ENCODE results near the gene SCUBE3. TPM values are rescaled to one million over a fixed set of nuclear protein-coding genes. Genes with fewer than 3 reads are reported as not detected.

The SCUBE3 gene
- total RNA-seq, 1 donor from 2014 or later: 1.2 TPM

- DNase-seq (ENCODE audit: low read depth): peak; percentile 1
These were observed 27.4 kb downstream of the SCUBE3 start for GRCh38 chr6:35240838-35241801.

GRCh38 chr6:35242486-35242885 is 28.7 kb downstream of the SCUBE3 start:
- no peak overlapping the region for H3K4me3 ChIP-seq (ENCODE audit: low read depth, low read length)
- DNase-seq (ENCODE audit: low read depth): no peak
- no peak for TF ChIP-seq CTCF (conservative IDR thresholded peaks at IDR 0.05; ENCODE audit: low read depth, low read length)

More at GRCh38 chr6:35240838-35241801, 27.4 kb downstream of the SCUBE3 start:
- H3K4me3 ChIP-seq (ENCODE audit: low read depth, low read length): no peak overlapping the region
- peak; percentile 99 for TF ChIP-seq CTCF (conservative IDR thresholded peaks at IDR 0.05; ENCODE audit: low read depth, low read length)

- no peak for DNase-seq (ENCODE audit: low read depth)
- H3K4me3 ChIP-seq (ENCODE audit: low read depth, low read length): no peak overlapping the region
- no peak for TF ChIP-seq CTCF (conservative IDR thresholded peaks at IDR 0.05; ENCODE audit: low read depth, low read length)
These were observed 29.1 kb downstream of the SCUBE3 start for GRCh38 chr6:35242906-35243305.

GRCh38 chr6:35243386-35243958 is 29.7 kb downstream of the SCUBE3 start:
- H3K4me3 ChIP-seq (ENCODE audit: low read depth, low read length): no peak overlapping the region
- TF ChIP-seq CTCF (conservative IDR thresholded peaks at IDR 0.05; ENCODE audit: low read depth, low read length): no peak
- no peak for DNase-seq (ENCODE audit: low read depth)

GRCh38 chr6:35244551-35244950 is 30.8 kb downstream of the SCUBE3 start:
- no peak overlapping the region for H3K4me3 ChIP-seq (ENCODE audit: low read depth, low read length)
- no peak for DNase-seq (ENCODE audit: low read depth)
- no peak for TF ChIP-seq CTCF (conservative IDR thresholded peaks at IDR 0.05; ENCODE audit: low read depth, low read length)

- TF ChIP-seq CTCF (conservative IDR thresholded peaks at IDR 0.05; ENCODE audit: low read depth, low read length): no peak
- H3K4me3 ChIP-seq (ENCODE audit: low read depth, low read length): no peak overlapping the region
- no peak for DNase-seq (ENCODE audit: low read depth)
These were observed 34.0 kb downstream of the SCUBE3 start for GRCh38 chr6:35247642-35248231.

All from epithelial cell of proximal tubule (primary cell).